Measurements from ENCODE around the gene RPP14. TPM values are rescaled to one million over a fixed set of nuclear protein-coding genes. Genes with fewer than 3 reads are reported as not detected.
"Not testable (repeated sequence)": the region's sequence is repeated elsewhere in the genome, so short reads cannot be mapped to it uniquely, and the experiment has no call there.

Gene RPP14
- polyA plus RNA-seq (2014; cell fraction: cytosol; rRNA removed) = 13.4 and 15.2 TPM in 2 replicates
- 8.3 and 11.4 TPM in 2 replicates for polyA plus RNA-seq (2014; cell fraction: nucleus; rRNA removed)

- peak; percentile 95 for DNase-seq (ENCODE audit: low spot score)
Observed at GRCh38 chr3:58305882-58306711, at the start of gene RPP14, which contains the start of gene HTD2. RPP14 (plus strand) TSS chr3:58306245; CDS start chr3:58310330, 4,085 bp downstream. HTD2 (plus strand) TSS chr3:58306520; CDS start chr3:58317614, 11,094 bp downstream.

DNA sequence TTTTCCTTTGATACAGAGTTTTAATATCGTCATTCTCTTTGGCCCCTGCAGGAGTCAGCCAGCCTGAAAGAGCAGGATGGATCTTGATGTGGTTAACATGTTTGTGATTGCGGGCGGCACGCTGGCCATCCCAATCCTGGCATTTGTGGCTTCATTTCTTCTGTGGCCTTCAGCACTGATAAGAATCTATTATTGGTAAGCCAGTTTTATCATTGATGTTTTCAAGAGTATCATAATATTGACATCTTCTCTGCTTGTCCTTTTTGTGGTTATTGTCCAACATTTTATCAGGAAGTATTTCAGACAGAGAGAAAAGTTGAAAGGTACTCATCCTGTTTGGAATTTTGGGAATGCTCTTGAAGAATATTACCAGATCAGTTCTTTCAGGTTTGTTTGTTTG is 49.5 kb upstream of the RPP14 start:
- no peak for DNase-seq (ENCODE audit: low spot score)

DNA sequence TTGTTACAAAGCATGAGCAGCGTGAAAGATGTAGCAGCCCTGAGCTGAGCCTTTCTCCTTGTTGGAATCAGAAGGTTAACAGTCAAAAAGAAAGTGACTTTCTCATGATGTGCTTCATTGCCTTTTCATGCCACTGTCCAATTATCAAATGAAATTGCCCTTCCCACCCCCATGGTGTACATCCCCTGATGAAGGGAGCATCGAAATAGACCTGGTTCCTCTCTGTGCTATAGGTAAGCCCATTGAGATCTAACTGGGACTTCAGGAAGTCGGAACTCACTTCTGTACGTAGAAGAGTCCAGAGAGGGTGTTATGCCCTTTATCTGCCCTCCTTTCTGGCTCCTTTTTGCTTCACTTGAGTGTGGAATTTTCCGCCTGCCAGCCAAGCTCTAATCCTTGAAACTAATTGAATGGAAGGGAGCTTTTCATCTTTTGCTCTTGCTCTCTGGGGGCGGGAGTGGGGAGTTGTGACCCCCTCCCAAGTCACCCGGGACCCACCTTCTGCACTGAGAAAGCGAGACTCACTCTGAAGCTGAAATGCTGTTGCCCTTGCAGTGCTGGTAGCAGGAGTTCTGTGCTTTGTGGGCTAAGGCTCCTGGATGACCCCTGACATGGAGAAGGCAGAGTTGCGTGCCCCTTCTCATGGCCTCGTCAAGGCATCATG is 47.5 kb upstream of the RPP14 start:
- DNase-seq (ENCODE audit: low spot score) = no peak

DNA sequence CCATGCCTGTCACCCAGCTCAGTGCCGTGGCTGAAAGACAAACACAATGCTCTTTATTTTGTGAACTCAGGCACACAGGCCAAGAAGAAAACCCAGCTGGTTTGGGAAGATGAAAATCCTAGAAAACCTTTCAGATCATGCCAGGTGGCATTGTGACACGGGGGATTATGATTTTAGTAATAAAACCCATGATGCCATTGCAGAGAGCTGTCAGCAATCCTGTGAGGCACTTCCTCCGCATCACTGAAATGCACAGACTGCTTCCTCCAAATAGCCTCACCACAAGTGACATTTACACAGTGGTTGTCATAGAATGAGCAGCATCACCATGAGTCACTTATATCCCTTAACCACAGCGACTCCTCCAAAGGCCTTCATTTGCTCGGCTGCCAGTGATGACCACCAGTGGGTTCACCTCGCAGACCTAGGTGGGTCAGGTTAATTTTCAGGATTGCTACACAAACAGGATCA is 45.7 kb upstream of the RPP14 start:
- DNase-seq (ENCODE audit: low spot score) = no peak

- DNase-seq (ENCODE audit: low spot score) = no peak
Observed at GRCh38 chr3:58260733-58261132, 45.3 kb upstream of the RPP14 start.

DNA sequence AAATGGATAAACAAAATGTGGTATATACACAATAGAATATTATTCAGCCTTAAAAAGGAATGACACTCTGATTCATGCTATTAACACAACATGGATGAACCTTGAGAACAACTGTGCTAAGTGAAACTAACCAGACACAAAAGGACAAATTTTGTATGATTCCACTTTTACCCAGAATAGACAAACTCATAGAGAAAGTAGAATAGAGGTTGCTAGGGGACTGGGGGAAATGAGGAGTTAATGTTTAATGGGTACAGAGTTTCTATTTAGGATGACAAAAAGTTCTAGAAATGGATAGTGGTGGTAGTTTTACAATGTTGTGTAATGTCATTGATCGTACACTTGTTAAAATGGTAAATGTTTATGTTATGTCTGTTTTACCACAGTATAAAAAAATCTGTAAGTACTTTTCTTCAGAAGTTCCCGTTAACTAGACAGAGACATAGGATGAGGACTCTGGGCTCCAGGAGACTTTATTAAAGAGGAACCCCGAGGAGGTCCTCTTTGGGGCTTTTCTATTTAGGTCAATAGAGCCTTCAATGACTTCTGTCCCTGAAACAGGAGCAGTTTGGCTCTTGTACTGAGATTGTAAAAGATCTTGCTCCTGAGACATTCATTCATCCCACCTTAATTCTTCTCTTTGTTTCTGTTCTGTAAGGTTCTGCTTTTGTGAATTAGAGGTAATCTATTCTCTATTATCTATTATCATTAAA is 43.9 kb upstream of the RPP14 start:
- DNase-seq (ENCODE audit: low spot score) = no peak

- no peak for DNase-seq (ENCODE audit: low spot score)
Observed at GRCh38 chr3:58266577-58266976, 39.5 kb upstream of the RPP14 start.

GRCh38 chr3:58267543-58267942 is 38.5 kb upstream of the RPP14 start:
- DNase-seq (ENCODE audit: low spot score) = not testable (repeated sequence)

- DNase-seq (ENCODE audit: low spot score) = no peak
Observed at GRCh38 chr3:58269356-58269755, 36.7 kb upstream of the RPP14 start.

- no peak for DNase-seq (ENCODE audit: low spot score)
Observed at GRCh38 chr3:58270485-58270884, 35.6 kb upstream of the RPP14 start.

DNA sequence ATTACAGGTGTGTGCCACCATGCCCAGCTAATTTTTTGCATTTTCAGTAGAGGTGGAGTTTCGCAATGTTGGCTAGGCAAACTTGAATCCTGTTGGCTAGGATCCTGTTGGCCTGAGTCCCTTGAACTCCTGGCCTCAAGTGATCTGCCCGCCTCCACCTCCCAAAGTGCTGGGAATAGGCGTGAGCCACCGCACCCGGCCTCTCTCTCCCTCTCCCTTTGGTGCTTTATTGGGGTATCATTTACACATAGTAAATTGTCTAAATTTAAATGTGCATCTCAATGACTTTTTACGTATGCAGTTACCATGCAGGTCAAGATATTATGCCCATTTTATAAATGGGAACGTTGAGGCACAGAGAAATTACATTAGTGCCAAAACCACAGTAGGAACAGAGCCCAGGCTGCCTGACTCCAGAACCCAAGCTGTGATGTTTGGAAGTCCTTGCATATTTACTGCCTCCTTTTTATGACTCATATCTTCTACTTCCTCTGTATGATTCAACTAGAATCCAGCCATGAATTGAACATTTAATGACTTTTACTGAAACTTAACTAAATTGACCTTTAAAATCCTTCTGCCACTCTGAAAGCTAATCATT is 34.0 kb upstream of the RPP14 start:
- DNase-seq (ENCODE audit: low spot score) = no peak

DNA sequence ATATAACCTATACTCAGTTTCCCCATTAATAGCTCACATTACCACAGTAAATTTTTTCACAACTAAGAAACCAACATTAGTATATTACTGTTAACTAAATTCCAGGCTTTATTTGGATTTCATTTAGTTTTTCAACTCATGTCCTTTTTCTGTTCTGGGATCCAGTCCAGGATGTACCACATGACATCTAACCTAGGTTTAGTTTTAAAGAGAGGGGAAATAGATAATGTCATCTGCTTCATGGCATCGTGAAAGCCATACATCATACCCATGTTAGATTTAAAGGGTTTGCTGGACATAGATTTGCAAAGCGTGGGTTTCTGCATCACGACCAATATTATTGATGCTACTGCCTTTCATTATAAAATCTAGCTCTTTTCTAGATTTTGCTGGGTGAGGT is 33.2 kb upstream of the RPP14 start:
- DNase-seq (ENCODE audit: low spot score) = no peak

DNA sequence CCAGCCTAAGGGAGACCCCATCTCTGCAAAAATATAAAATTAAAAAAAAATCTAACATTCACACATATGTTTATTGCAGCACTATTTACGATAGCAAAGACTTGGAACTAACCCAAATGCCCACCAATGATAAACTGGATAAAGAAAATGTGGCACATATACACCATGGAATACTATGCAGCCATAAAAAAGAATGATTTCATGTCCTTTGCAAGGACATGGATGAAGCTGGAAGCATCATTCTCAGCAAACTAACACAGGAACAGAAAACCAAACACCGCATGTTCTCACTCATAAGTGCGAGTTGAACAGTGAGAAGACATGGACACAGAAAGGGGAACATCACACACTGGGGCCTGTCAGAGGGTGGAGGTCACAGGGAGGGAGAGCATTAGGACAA is 32.7 kb upstream of the RPP14 start:
- not testable (repeated sequence) for DNase-seq (ENCODE audit: low spot score)

GRCh38 chr3:58274027-58274614 is 31.9 kb upstream of the RPP14 start:
- DNase-seq (ENCODE audit: low spot score) = no peak

DNA sequence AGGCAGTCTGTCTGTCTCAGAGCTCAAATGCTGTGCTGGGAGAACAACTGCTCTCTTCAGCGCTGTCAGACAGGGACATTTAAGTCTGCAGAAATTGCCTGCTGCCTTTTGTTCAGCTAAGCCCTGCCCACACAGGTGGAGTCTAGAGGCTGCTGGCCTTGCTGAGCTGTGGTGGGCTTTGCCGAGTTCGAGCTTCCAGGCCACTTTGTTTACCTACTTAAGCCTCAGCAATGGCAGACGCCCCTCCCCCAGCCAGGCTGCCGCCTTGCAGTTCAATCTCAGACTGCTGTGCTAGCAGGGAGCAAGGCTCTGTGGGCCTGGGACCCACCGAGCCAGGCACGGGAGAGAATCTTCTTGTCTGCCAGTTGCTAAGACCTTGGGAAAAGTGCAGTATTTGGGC is 25.0 kb upstream of the RPP14 start:
- no peak for DNase-seq (ENCODE audit: low spot score)

- DNase-seq (ENCODE audit: low spot score) = no peak
Observed at GRCh38 chr3:58285334-58285733, 20.7 kb upstream of the RPP14 start.

- no peak for DNase-seq (ENCODE audit: low spot score)
Observed at GRCh38 chr3:58287354-58287753, 18.7 kb upstream of the RPP14 start.

DNA sequence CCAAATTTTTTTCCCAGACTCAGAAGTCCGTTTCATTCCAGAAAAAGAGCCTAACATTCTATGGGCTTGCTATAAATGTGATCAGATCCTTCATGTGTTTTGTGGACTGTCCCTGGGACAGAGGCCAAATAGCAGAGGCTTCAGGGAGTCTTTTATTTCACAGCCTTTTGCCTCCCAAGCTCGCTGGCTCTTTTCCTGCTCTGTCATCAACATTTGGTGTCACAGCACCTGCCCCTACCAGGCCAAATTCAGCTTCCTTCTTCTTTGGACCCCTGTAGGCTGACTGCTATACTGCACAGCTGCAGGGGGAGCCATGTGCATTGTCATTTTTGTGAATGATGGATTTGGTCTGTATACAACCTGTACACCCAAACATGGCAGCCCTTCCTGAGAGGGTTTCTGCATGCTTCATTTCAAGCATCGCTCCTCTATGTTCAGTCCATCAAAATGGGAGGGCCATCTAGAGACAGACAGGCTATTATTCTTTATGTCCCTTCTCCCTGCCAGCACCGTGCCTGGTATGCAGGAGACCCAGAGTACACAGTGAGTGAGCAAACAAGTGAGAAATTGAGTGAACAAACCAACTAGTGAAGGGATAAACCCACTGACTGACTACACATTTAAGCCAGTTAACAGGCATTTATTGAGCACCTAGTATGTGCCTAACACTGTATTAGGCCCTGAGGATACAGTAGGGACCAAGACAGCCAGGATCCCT is 17.9 kb upstream of the RPP14 start:
- DNase-seq (ENCODE audit: low spot score) = no peak

DNA sequence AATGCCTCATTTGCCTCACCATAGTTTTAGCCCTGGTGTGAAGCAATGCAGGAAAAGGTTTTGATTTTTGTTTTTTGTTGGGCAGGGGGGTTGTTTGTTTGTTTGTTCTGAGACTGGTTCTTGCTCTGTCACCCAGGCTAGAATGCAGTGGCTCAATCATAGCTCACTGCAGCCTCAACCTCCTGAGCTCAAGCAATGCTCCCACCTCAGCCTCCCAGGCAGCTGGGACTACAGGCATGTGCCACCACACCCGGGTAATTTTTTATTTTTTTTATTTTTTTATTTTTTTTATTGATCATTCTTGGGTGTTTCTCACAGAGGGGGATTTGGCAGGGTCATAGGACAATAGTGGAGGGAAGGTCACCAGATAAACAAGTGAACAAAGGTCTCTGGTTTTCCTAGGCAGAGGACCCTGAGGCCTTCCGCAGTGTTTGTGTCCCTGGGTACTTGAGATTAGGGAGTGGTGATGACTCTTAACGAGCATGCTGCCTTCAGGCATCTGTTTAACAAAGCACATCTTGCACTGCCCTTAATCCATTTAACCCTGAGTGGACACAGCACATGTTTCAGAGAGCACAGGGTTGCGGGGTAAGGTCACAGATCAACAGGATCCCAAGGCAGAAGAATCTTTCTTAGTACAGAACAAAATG is 17.0 kb upstream of the RPP14 start:
- not testable (repeated sequence) for DNase-seq (ENCODE audit: low spot score)

DNA sequence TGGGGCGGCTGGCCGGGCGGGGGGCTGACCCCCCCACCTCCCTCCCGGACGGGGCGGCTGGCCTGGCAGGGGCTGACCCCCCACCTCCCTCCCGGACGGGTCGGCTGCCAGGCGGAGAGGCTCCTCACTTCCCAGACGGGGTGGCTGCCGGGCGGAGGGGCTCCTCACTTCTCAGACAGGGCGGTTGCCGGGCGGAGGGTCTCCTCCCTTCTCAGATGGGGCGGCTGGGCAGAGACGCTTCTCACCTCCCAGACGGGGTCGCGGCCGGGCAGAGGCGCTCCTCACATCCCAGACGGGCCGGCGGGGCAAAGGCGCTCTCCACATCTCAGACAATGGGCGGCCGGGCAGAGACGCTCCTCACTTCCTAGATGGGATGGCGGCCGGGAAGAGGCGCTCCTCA is 15.6 kb upstream of the RPP14 start:
- not testable (repeated sequence) for DNase-seq (ENCODE audit: low spot score)
